ENCODE measurements around the gene MSMO1. TPM values are rescaled to one million over a fixed set of nuclear protein-coding genes. Genes with fewer than 3 reads are reported as not detected.

Gene MSMO1
- 44.4 and 213 TPM in 2 replicates for total RNA-seq

GRCh38 chr4:165327211-165328100, at the start of gene MSMO1:
Gene MSMO1 (plus strand): TSS chr4:165327669. CDS start chr4:165333371, 5,702 bp downstream.

GRCh38 chr4:165378745-165379677, 51.5 kb downstream of the MSMO1 start, which contains the start of gene CPE:
Gene CPE (plus strand): TSS chr4:165379008. CDS start chr4:165379222, 214 bp downstream.

Small RNA genes within 50 kb of the gene (small RNA-seq; reads per million reads assigned to genes)
- gene MIR578 = not detected

Other genes starting within 250 kb of the MSMO1 start
- 3.9 and 15.0 TPM in 2 replicates for gene TMEM192, start 214.8 kb upstream of the MSMO1 start, total RNA-seq
- gene KLHL2, start 120.1 kb upstream of the MSMO1 start, total RNA-seq = 14.5 and 15.3 TPM in 2 replicates
- gene CPE, start 51.3 kb downstream of the MSMO1 start, total RNA-seq = 1.5 and 4.7 TPM in 2 replicates

Measured in placental epithelial cell (primary cell).